Posterior cingulate gyrus (tissue), 11 donors: ENCODE data around the gene SCAI.
"Not testable (repeated sequence)": the region's sequence is repeated elsewhere in the genome, so short reads cannot be mapped to it uniquely, and the experiment has no call there.

Source experiments
- DNase-seq, 10 donors: peaks; one replicate each; pipeline versions ENCODE4 v3.0.0 to v3.0.0-alpha.2; 2020 to 2021; ENCODE audit warnings: mixed read lengths in 3 of 10
- intact Hi-C: fragments of 100-400 bp; cut with DNase I; formaldehyde crosslinking; loops from one replicate; pipeline ENCODE4 v1.15.1; 2023

The SCAI gene

DNA sequence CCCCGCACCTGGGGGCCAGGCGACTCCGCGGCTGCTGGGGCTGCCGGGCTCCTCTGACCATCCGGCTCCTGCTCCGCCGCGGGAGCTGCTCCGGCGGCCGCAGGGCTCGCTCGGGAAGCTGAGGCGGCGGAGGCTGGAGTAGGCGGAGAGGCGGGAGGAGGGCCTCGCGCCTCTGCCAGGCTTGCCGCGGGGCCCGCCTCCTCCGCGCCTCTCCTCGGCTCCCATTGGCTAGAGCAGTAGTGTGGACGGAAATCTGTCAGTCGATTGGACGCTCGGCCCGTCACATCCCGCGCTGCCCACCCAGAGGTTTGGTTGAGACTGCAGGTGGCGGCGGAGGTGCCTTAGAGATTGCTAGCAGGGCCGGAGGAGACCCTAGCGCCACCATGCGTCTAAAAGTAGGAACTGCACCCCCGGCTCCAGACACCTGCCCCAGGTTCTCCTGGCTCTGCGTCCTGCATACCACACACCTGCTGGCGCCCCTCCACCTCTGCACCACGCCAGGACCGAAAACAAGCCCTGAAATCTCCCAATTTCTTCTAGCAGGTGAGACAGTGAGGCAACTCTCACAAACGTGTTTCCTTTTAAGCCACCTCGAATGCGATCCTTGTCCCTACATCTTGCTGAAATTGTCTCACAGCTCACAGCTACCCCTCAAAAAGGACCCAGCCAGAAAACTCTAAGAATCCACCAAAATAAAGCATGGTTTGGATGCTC, at the start of gene SCAI:
Gene SCAI, minus strand, starts transcription at position 152 of the 714 bp plus-strand sequence. Its CDS starts 91 bp downstream, at position 61.
- peak; percentile 97 to 100 (median 100) for DNase-seq
- intact Hi-C loops, result loop anchor here (2.0 to 10.0 kb wide), 3 partner anchors 203 to 369 kb away; partner anchors contain the start of genes ARPC5L, GOLGA1, NR6A1 and OLFML2A

GRCh38 chr9:125190361-125190801, 47.1 kb upstream of the SCAI start:
- intact Hi-C loops, result no loop called here
- DNase-seq, result peak in 1 of 10 donors; percentile 46

GRCh38 chr9:125189361-125190289, 46.3 kb upstream of the SCAI start, which contains the start of gene PPP6C:
TSS of gene PPP6C (minus strand) at chr9:125189803. CDS start at chr9:125189718, 85 bp downstream.
- DNase-seq, result peak; percentile 97 to 100 (median 98)
- intact Hi-C loops, result loop anchor here (1.0 kb wide), 1 partner anchor 52 kb away; the partner anchor contains the start of gene HSPA5

GRCh38 chr9:125189011-125189360, 45.7 kb upstream of the SCAI start:
- intact Hi-C loops, result loop anchor here (1.0 kb wide), 1 partner anchor 52 kb away; the partner anchor contains the start of gene HSPA5
- peak in 3 of 10 donors; percentile 11 to 73 (median 15) for DNase-seq

- intact Hi-C loops, result no loop called here
- no peak for DNase-seq
Measured at GRCh38 chr9:125183561-125183960, 40.2 kb upstream of the SCAI start.

GRCh38 chr9:125183054-125183453, 39.7 kb upstream of the SCAI start:
- intact Hi-C loops, result no loop called here
- DNase-seq, result no peak

DNA sequence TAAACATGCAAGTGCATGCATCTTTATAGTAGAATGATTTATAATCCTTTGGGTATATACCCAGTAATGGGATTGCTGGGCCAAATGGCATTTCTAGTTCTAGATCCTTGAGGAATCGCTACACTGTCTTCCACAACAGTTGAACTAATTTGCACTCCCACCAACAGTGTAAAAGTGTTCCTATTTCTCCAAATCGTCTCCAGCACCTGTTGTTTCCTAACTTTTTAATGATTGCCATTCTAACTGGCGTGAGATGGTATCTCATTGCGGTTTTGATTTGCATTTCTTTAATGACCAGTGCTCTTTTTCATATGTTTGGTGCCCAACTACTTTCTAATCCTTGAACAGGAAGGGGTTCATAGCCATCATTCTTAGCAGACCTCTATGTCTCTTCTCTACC, 38.4 kb upstream of the SCAI start:
- intact Hi-C loops, DNase-seq: not testable (repeated sequence)

GRCh38 chr9:125180876-125181275, 37.5 kb upstream of the SCAI start:
- DNase-seq, result no peak
- intact Hi-C loops, result no loop called here

DNA sequence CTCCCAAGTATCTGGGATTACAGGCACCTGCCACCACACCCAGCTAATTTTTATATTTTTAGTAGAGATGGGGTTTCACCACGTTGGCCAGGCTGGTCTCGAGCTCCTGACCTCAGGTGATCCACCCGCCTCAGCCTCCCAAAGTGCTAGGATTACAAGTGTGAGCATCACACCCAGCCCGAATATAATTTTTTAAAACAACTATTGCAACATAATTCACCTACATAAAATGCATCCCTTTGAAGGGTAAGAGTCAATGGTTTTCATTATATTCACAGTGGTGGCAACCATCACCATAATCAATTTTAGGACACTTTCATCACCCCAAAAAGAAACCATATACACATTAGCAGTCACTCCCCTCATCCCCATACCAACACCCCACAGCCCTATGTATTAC, 36.4 kb upstream of the SCAI start:
- DNase-seq, intact Hi-C loops: not testable (repeated sequence)

- intact Hi-C loops, result no loop called here
- no peak for DNase-seq
Measured at GRCh38 chr9:125177888-125178287, 34.6 kb upstream of the SCAI start.

DNA sequence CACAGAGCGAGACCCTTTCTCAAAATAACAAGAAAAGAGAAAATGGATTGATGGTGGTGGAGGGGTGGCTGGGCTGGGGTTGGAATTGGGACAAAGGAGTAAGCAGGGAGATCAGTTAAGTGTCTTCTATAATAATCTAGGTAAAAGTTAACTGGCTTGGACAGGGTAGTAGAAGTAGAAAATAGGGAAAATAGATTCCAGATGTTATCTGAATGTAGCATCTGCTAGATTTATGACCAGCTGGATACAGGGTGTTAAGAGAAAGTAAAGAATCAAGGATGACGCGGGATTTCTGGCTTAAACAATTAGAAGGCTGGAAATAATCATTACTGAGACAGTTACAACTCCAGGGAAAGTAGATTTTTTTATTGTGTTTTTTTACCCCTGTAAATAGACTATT, 33.3 kb upstream of the SCAI start:
- DNase-seq, result no peak
- intact Hi-C loops, result no loop called here

DNA sequence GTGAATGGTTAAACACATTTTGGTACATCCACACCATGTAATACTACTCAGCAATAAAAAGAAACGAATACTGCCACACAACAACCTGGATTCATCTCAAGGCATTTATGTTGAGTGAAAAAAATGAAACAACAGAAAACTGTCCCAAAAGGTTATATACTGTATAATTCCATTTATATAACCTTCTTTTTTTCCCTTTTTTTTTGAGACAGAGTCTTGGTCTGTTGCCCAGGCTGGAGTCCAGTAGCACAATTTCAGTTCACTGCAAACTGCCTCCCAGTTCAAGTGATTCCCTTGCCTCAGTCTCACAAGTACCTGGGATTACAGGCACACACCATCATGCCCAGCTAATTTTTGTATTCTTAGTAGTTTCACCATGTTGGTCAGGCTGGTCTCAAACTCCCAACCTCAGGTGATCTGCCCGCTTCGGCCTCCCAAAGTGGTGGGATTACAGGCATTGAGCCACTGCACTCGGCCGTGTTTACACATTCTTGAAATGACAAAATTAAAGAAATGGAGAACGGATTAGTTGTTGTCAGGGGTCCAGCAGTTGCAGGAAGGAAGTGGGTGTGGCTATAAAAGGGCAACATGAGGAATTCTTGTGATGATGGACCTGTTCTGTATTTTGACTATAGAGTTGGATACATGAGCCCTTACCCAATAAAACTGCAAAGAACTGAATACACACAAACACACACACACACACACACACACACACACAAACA, 28.9 kb upstream of the SCAI start:
- intact Hi-C loops, result no loop called here

GRCh38 chr9:125169895-125170294, 26.6 kb upstream of the SCAI start:
- no peak for DNase-seq
- intact Hi-C loops, result no loop called here

More for the DNA sequence above, 28.9 kb upstream of the SCAI start:
- DNase-seq, result no peak

DNA sequence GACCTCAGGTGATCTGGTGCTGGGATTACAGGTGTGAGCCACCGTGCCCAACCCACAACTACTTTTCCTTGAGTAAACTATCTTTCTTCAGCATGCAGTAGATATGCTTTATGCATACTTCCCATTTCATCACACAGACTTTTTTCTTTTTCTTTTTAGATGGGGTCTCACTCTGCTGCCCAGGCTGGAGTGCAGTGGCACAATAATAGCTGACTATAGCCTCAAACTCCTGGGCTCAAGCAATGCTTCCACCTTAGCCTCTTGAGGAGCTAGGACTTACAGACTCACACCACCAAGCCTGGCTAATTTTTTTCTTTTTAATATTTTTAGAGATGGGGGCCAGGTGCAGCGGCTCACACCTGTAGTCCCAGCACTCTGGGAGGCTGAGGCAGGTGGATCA, 23.4 kb upstream of the SCAI start:
- intact Hi-C loops, result no loop called here
- no peak for DNase-seq

DNA sequence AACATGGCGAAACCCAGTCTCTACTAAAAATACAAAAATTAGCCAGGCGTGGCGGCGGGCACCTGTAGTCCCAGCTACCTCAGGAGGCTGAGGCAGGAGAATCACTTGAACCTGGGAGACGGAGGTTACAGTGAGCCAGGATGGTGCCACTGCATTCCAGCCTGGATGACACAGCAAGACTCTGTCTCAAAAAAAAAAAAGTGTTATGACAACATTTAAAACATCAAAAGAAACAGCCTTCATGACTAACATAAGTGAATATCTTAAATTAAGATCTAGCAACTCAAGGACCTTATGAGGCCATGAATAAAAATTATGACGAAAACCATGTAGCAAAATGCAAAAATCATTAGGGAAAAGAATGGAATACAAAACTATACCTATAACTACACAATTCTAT, 19.6 kb upstream of the SCAI start:
- intact Hi-C loops, DNase-seq: not testable (repeated sequence)

DNA sequence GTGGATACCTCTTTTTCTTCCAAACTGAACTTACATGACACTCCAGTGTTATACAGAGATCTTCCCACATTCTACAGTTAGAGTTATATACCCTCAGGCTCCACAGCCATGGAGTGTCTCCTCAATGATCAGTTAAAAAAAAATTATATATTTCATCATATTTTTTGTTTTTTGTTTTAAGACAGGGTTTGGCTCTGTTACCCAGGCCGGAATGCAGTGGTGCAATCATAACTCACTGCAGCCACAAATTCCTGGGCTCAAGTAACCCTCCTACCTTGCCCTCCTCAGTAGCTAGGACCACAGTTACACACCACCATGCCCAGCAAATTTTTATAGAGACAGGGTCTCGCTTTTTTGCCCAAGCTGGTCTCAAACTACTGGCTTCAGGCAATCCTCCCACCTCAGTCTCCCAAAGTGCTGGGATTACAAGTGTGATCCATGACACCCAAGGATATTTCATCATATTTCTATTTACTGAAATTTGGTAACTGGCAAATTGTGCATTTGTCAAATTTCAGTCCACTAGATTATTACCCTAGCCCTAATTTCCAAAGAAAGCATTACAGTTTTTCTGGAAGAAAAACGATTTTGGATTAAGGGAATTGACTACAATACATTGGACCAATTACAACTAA, 18.1 kb upstream of the SCAI start:
- intact Hi-C loops, result no loop called here

GRCh38 chr9:125160750-125161149, 17.4 kb upstream of the SCAI start:
- intact Hi-C loops, result no loop called here
- DNase-seq, result no peak

More for the DNA sequence above, 18.1 kb upstream of the SCAI start:
- DNase-seq, result no peak

GRCh38 chr9:125156551-125156950, 13.2 kb upstream of the SCAI start:
- intact Hi-C loops, result no loop called here
- no peak for DNase-seq

DNA sequence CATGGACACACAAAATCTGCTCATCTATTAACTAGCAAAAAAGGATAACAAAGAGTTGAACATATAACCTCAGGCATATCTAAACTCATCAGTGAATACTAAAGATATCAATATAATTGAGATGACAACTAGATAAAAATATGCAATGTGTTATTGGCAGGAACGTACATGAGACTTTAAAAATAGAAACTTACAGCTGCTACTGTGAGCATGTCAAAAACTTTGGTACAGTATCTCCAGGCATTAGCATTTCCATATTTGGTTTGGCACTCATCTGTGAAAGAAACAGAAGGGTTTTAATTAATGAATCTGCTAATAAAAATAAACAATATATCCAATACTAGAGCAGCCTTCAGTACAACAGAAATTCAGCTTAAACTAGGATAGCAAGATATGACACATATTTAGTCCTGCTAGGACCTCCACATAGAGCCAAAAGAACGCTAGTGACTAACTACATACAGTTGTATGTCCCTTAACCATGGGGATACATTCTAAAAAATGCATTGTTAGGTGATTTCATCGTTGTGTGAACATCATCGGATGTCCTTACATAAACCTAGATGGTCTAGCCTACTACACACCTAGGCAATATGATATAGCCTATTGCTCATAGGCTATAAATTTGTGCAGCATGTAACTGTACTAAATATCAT, 10.5 kb upstream of the SCAI start:
- no peak for DNase-seq
- intact Hi-C loops, result no loop called here
